AG04449 (cell line): ENCODE data around the gene TTC21B.

Source experiments
- CTCF ChIA-PET: fragments of 350-600 bp; formaldehyde crosslinking; extraction: SDS; loops from one replicate; lab custom pipeline; 2021; ENCODE audit warnings: antibody characterized with exemption; lab: Yijun Ruan, JAX
- POLR2A ChIA-PET: fragments of 400-600, 350-600 bp; formaldehyde crosslinking; extraction: SDS; loops from one replicate; lab custom pipeline; 2020; ENCODE audit warnings: antibody characterized with exemption, inconsistent platforms; lab: Yijun Ruan, JAX
- DNase-seq: peaks from one replicate; pipeline ENCODE4 v3.0.0-alpha.2; 2010; ENCODE audit warnings: low read depth, low spot score
- H3K4me3 ChIP-seq: 2 replicates; pipeline ENCODE4 v1.5.1; 2011; ENCODE audit warnings: low read depth, mild to moderate bottlenecking, control low read depth, low read length
- TF ChIP-seq, protein P1 (sequence below): IDR thresholded peaks from one replicate; pipeline ENCODE4 v1.5.1; 2011; ENCODE audit warnings: mild to moderate bottlenecking, moderate library complexity, low read length, control low read depth, inconsistent platforms; ENCODE audit not compliant: insufficient read depth; ENCODE audit errors: missing control alignments

Gene TTC21B

GRCh38 chr2:165827016-165827920 is 126.3 kb downstream of the TTC21B start:
- DNase-seq = no peak
- POLR2A ChIA-PET = no interaction called here
- CTCF ChIA-PET = no interaction called here
- H3K4me3 ChIP-seq = no peak overlapping the region
- TF ChIP-seq, protein P1, sequence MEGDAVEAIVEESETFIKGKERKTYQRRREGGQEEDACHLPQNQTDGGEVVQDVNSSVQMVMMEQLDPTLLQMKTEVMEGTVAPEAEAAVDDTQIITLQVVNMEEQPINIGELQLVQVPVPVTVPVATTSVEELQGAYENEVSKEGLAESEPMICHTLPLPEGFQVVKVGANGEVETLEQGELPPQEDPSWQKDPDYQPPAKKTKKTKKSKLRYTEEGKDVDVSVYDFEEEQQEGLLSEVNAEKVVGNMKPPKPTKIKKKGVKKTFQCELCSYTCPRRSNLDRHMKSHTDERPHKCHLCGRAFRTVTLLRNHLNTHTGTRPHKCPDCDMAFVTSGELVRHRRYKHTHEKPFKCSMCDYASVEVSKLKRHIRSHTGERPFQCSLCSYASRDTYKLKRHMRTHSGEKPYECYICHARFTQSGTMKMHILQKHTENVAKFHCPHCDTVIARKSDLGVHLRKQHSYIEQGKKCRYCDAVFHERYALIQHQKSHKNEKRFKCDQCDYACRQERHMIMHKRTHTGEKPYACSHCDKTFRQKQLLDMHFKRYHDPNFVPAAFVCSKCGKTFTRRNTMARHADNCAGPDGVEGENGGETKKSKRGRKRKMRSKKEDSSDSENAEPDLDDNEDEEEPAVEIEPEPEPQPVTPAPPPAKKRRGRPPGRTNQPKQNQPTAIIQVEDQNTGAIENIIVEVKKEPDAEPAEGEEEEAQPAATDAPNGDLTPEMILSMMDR = no peak

DNA sequence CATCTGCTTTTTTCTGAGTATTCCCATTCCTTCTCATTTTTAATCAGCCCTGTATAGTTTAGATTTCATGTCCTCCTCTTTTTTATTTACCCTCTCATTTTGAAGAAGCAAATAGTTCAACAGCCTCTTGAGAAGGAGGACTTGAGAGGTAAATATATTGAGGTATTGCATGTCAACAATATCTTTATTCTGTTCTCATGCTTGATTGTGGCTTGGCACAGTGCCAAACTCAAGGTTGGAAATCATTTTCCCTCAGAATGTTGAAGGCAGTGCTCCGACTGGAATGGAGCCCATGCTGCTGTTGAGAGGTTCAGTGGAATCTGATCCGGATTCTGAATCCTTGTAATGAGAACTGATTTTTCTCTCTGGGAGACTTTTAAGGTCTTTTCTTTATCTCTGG is 128.5 kb downstream of the TTC21B start:
- ChIA-PET CTCF (no interaction called here), POLR2A (no interaction called here)
- H3K4me3 ChIP-seq = no peak overlapping the region
- no peak for DNase-seq
- TF ChIP-seq, protein P1 = no peak
